Measurements from ENCODE around the gene BCL2L12. TPM values are rescaled to one million over a fixed set of nuclear protein-coding genes. Genes with fewer than 3 reads are reported as not detected.

BCL2L12 gene
- total and polyA plus RNA-seq, 4 donors: 1.6 to 15.7 (median 6.8) TPM

DNA sequence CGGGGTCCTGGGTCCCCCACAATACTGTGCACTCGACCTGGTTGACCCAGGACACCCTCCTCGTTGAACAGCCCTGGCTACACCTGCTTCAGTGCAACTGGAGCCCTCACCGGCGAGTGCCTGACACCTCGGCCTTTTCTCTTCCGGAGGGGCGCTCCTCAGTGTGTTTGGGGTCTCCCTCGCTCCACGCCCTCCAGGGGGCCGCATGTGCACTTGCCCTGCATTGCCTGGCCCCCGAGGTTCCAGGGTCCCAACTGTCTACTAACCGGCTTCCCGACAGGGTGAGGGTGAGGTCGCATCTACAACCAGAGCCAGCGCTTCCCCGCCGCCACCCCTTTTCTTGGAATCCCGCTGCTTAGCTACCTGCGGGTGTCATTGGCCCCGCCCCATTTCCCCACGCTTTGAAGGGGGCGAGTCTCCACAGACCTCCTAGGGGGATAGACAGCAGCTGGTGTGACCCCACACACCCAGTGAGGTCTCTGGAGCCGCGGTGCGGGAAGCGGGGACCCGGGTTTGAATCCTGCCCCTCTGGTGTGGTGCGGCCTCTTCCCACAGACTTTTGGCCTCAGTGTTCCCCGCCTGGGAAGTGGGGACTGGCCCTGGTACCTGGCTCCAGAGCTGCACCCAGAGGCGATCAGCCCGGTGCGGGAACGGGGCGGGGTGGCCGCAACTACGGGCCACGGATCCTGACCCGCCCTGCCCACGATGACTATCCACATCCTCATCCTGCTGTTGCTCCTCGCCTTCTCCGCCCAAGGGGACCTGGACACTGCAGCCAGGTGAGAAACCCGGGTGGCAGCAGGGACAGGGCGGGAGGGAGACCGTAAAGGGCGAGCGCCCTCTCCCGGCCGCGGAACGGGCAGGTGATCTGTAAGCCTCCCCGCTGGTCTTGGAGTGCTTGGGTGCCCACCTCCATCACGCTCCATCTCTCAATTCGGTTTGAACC, 23.7 kb downstream of the BCL2L12 start, which contains the start of gene ADM5:
ADM5 (plus strand) TSS at position 462 of the 946 bp plus-strand sequence; CDS start at position 706, 244 bp downstream.
- Histone ChIP-seq H3K27me3 (ENCODE audit: control insufficient read depth in 4 of 4, insufficient read depth in 4 of 4, low read length in 3 of 4) (no peaks in the 10 kb centered on the region), H3K9me3 (ENCODE audit: control insufficient read depth in 4 of 4, low read length in 3 of 4) (no peaks in the 10 kb centered on the region), H3K9ac (ENCODE audit: low read depth in 1 of 2, low read length in 2 of 2) (peak within 1 kb of the TSS in 1 of 2 donors; percentile 32), H3K4me1 (ENCODE audit: control insufficient read depth in 4 of 4, insufficient read depth in 4 of 4, low read length in 3 of 4) (peaks cover 3 to 36% (median 16%) of the 10 kb centered on the region in 4 donors), H3K36me3 (ENCODE audit: control insufficient read depth in 4 of 4, insufficient read depth in 3 of 4, low read depth in 1 of 4, low read length in 3 of 4) (peaks cover 0 to 28% (median 9%) of the 10 kb centered on the region in 4 donors), H3K27ac (ENCODE audit: low read depth in 1 of 2, low read length in 2 of 2) (peak within 1 kb of the TSS; percentile 12 to 40), H3K4me3 (ENCODE audit: low read depth in 1 of 3, low read length in 3 of 3) (peak within 1 kb of the TSS in 2 of 3 donors; percentile 7 to 28)
- 37% methylated on average over 54 of the region's 54 CpGs for WGBS
- DNase-seq (ENCODE audit: low spot score): no peak
- TF ChIP-seq, protein P1, sequence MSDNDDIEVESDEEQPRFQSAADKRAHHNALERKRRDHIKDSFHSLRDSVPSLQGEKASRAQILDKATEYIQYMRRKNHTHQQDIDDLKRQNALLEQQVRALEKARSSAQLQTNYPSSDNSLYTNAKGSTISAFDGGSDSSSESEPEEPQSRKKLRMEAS (IDR thresholded peaks at IDR 0.05): no peak
- no peak for TF ChIP-seq TAF1 (conservative IDR thresholded peaks at IDR 0.05)
- TF ChIP-seq, protein P2, sequence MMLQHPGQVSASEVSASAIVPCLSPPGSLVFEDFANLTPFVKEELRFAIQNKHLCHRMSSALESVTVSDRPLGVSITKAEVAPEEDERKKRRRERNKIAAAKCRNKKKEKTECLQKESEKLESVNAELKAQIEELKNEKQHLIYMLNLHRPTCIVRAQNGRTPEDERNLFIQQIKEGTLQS (IDR thresholded peaks at IDR 0.05): no peak
- no peak for TF ChIP-seq FOXA2 (IDR thresholded peaks at IDR 0.05)
- TF ChIP-seq HNF4A (conservative IDR thresholded peaks at IDR 0.05): no peak
- TF ChIP-seq, protein P3, sequence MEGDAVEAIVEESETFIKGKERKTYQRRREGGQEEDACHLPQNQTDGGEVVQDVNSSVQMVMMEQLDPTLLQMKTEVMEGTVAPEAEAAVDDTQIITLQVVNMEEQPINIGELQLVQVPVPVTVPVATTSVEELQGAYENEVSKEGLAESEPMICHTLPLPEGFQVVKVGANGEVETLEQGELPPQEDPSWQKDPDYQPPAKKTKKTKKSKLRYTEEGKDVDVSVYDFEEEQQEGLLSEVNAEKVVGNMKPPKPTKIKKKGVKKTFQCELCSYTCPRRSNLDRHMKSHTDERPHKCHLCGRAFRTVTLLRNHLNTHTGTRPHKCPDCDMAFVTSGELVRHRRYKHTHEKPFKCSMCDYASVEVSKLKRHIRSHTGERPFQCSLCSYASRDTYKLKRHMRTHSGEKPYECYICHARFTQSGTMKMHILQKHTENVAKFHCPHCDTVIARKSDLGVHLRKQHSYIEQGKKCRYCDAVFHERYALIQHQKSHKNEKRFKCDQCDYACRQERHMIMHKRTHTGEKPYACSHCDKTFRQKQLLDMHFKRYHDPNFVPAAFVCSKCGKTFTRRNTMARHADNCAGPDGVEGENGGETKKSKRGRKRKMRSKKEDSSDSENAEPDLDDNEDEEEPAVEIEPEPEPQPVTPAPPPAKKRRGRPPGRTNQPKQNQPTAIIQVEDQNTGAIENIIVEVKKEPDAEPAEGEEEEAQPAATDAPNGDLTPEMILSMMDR (IDR thresholded peaks at IDR 0.05; ENCODE audit: low read depth, low read length, missing input control): peak; percentile 17
- no peak for TF ChIP-seq SP1 (IDR thresholded peaks at IDR 0.05)
- TF ChIP-seq RAD21 (IDR thresholded peaks at IDR 0.05): peak; percentile 23 to 58

DNA sequence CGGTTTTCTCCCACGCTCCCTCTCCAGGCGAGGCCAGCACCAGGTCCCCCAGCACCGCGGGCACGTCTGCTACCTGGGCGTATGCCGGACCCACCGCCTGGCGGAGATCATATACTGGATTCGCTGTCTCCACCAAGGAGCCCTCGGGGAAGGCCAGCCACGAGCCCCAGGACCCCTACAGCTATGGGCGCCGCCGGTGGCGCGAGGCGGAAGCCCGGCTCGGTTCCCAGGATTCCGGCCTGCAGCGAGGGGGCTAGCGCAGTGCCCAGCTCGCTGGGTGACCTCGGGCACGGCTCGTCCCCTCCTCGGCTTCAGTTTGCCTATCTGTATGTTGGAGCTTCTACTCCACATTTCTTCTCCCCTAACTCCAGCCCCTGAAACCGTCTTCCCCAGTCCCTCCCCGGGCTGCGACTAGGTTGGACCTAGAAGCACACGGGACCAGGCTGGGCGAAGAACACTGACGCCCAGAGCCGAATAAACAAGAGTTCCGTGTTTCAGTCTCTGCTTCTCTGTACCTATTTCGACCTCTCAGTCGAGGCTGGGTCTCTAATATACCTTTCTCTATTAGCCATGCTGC, 24.4 kb downstream of the BCL2L12 start:
- Histone ChIP-seq H3K27ac (ENCODE audit: low read depth in 1 of 2, low read length in 2 of 2) (peak overlapping the region in 1 of 2 donors; percentile 40), H3K9me3 (ENCODE audit: control insufficient read depth in 4 of 4, low read length in 3 of 4) (no peaks in the 10 kb centered on the region), H3K4me3 (ENCODE audit: low read depth in 1 of 3, low read length in 3 of 3) (peak overlapping the region in 2 of 3 donors; percentile 7 to 28), H3K4me1 (ENCODE audit: control insufficient read depth in 4 of 4, insufficient read depth in 4 of 4, low read length in 3 of 4) (peaks cover 3 to 36% (median 16%) of the 10 kb centered on the region in 4 donors), H3K9ac (ENCODE audit: low read depth in 1 of 2, low read length in 2 of 2) (peak overlapping the region in 1 of 2 donors; percentile 32), H3K27me3 (ENCODE audit: control insufficient read depth in 4 of 4, insufficient read depth in 4 of 4, low read length in 3 of 4) (no peaks in the 10 kb centered on the region), H3K36me3 (ENCODE audit: control insufficient read depth in 4 of 4, insufficient read depth in 3 of 4, low read depth in 1 of 4, low read length in 3 of 4) (peaks cover 0 to 22% (median 7%) of the 10 kb centered on the region in 4 donors)
- DNase-seq (ENCODE audit: low spot score): no peak
- 18% methylated on average over 39 of the region's 39 CpGs for WGBS
- TF ChIP-seq YY1 (IDR thresholded peaks at IDR 0.05) (no peak), RAD21 (IDR thresholded peaks at IDR 0.05) (no peak), NR2F2 (IDR thresholded peaks at IDR 0.05) (no peak), FOXA1 (IDR thresholded peaks at IDR 0.05) (no peak), FOXA2 (IDR thresholded peaks at IDR 0.05) (no peak), EGR1 (IDR thresholded peaks at IDR 0.05; ENCODE audit: low read depth in 2 of 2) (no peak), HNF4G (IDR thresholded peaks at IDR 0.05) (no peak), JUND (IDR thresholded peaks at IDR 0.05) (no peak), TAF1 (conservative IDR thresholded peaks at IDR 0.05) (no peak), RXRA (IDR thresholded peaks at IDR 0.05) (no peak), GABPA (IDR thresholded peaks at IDR 0.05 in 1 of 2, conservative IDR thresholded peaks at IDR 0.05 in 1 of 2) (no peak), SP1 (IDR thresholded peaks at IDR 0.05) (no peak)
- TF ChIP-seq, protein P2 (IDR thresholded peaks at IDR 0.05): no peak
- TF ChIP-seq, protein P1 (IDR thresholded peaks at IDR 0.05): no peak
